SK-N-SH (cell line): Measurements from ENCODE around the gene PLPP2. TPM values are rescaled to one million over a fixed set of nuclear protein-coding genes. Genes with fewer than 3 reads are reported as not detected.

Experiments used
- CTCF ChIA-PET: fragments of 300-600, 350-600 bp; formaldehyde crosslinking; extraction: SDS; loops from one replicate; lab custom pipeline; 2021; lab: Yijun Ruan, JAX
- POLR2A ChIA-PET: fragments of 350-600 bp; sonication (Branson Sonifier 250); formaldehyde crosslinking; extraction: SDS; loops from one replicate; lab custom pipeline; 2020; ENCODE audit warnings: antibody characterized with exemption, inconsistent platforms; lab: Yijun Ruan, JAX
- DNase-seq: peaks from one replicate; pipeline ENCODE4 v3.0.0; 2012
- H2AFZ ChIP-seq: fragments of 200-600 bp; sonication (generic); 2 replicates; pipeline ENCODE4 v1.8.1; 2016; ENCODE audit warnings: antibody characterized with exemption, mild to moderate bottlenecking, low read depth
- H3F3A ChIP-seq: fragments of 200-600 bp; sonication (generic); replicated peaks from 2 replicates; pipeline ENCODE3; 2016; ENCODE audit warnings: antibody characterized with exemption, mild to moderate bottlenecking; ENCODE audit not compliant: insufficient read depth
- H3K27ac ChIP-seq, 2 experiments: fragments of 200-500 bp in 1 of 2; fragments of 200-600 bp in 1 of 2; sonication (Bioruptor generic) in 1 of 2; sonication (generic), shearing (Covaris generic) in 1 of 2; 2 replicates each; pipeline versions ENCODE4 v1.5.1 to v1.6.1; 2014 to 2016; ENCODE audit warnings: low read depth in 2 of 2, inconsistent platforms in 1 of 2, low read length in 1 of 2, mild to moderate bottlenecking in 1 of 2, mixed read lengths in 1 of 2
- H3K27me3 ChIP-seq: fragments of 200-600 bp; sonication (generic), shearing (Covaris generic); 2 replicates; pipeline ENCODE4 v1.6.1; 2016; ENCODE audit warnings: mixed run types; ENCODE audit not compliant: insufficient read depth
- H3K36me3 ChIP-seq, 2 experiments: fragments of 200-500 bp in 1 of 2; fragments of 200-600 bp in 1 of 2; sonication (Bioruptor generic) in 1 of 2; sonication (generic) in 1 of 2; replicated peaks in 1 of 2; 2 replicates each; pipeline versions ENCODE3 to v1.5.1; 2014 to 2016; ENCODE audit warnings: low read length in 1 of 2, mild to moderate bottlenecking in 1 of 2; ENCODE audit not compliant: insufficient read depth in 2 of 2, control insufficient read depth in 1 of 2
- H3K4me1 ChIP-seq, 2 experiments: fragments of 200-500 bp in 1 of 2; fragments of 200-600 bp in 1 of 2; sonication (Bioruptor generic) in 1 of 2; sonication (generic), shearing (Covaris generic) in 1 of 2; 2 replicates each; pipeline versions ENCODE4 v1.5.1 to v1.6.1; 2014 to 2016; ENCODE audit warnings: low read depth in 1 of 2, low read length in 1 of 2, mixed run types in 1 of 2; ENCODE audit not compliant: insufficient read depth in 2 of 2, control insufficient read depth in 1 of 2
- H3K4me2 ChIP-seq: fragments of 200-600 bp; sonication (generic), shearing (Covaris generic); 2 replicates; pipeline ENCODE4 v1.6.1; 2017; ENCODE audit warnings: mixed run types
- H3K4me3 ChIP-seq, 2 experiments: fragments of 200-500 bp in 1 of 2; fragments of 200-600 bp in 1 of 2; sonication (Bioruptor generic) in 1 of 2; sonication (generic), shearing (Covaris generic) in 1 of 2; 2 replicates each; pipeline versions ENCODE4 v1.5.1 to v1.8.1; 2014 to 2016; ENCODE audit warnings: low read depth in 2 of 2, inconsistent platforms in 1 of 2, low read length in 1 of 2, mild to moderate bottlenecking in 1 of 2, mixed read lengths in 1 of 2, moderate library complexity in 1 of 2
- H3K79me2 ChIP-seq: fragments of 200-600 bp; sonication (generic); 2 replicates; pipeline ENCODE4 v1.8.1; 2017; ENCODE audit warnings: mild to moderate bottlenecking; ENCODE audit not compliant: insufficient read depth
- H3K9ac ChIP-seq: fragments of 200-600 bp; sonication (generic); 2 replicates; pipeline ENCODE4 v1.6.1; 2017; ENCODE audit warnings: mixed run types
- H3K9me2 ChIP-seq: fragments of 200-600 bp; sonication (generic); 2 replicates; pipeline ENCODE4 v1.6.1; 2017; ENCODE audit warnings: mixed run types
- H3K9me3 ChIP-seq: fragments of 200-600 bp; sonication (generic); 2 replicates; pipeline ENCODE4 v1.6.1; 2017; ENCODE audit warnings: mixed run types, mild to moderate bottlenecking, moderate library complexity
- H4K20me1 ChIP-seq: fragments of 200-600 bp; sonication (generic); 2 replicates; pipeline ENCODE4 v1.6.1; 2017; ENCODE audit warnings: mild to moderate bottlenecking, mixed run types; ENCODE audit not compliant: insufficient read depth
- CHD2 ChIP-seq: fragments of 150-350 bp; IDR thresholded peaks from 2 replicates; pipeline ENCODE4 v1.6.1; 2018; ENCODE audit warnings: low read length; ENCODE audit not compliant: partially characterized antibody
- EZH2phosphoT487 ChIP-seq: fragments of 200-600 bp; sonication (generic); IDR thresholded peaks from 2 replicates; pipeline ENCODE4 v1.6.1; 2017; ENCODE audit warnings: low read depth, mixed run types, mild to moderate bottlenecking, antibody characterized with exemption, moderate library complexity, borderline replicate concordance
- FOSL2 ChIP-seq: IDR thresholded peaks from 2 replicates; pipeline ENCODE4 v1.4.0; 2012; ENCODE audit warnings: low read depth, mild to moderate bottlenecking, moderate library complexity, borderline replicate concordance
- GATA2 ChIP-seq: sonication (generic); formaldehyde crosslinking; IDR thresholded peaks from 2 replicates; pipeline ENCODE4 v1.5.0; 2020; ENCODE audit warnings: mild to moderate bottlenecking, missing genetic modification reagents
- MEF2A ChIP-seq: IDR thresholded peaks from 2 replicates; pipeline ENCODE4 v1.4.0; 2012; ENCODE audit warnings: low read depth, borderline replicate concordance
- NRF1 ChIP-seq: IDR thresholded peaks from 2 replicates; pipeline ENCODE4 v1.6.1; 2012; ENCODE audit warnings: low read depth, mild to moderate bottlenecking, low read length
- RAD21 ChIP-seq: IDR thresholded peaks from 2 replicates; pipeline ENCODE4 v1.6.1; 2012; ENCODE audit warnings: mild to moderate bottlenecking, low read length
- RCOR1 ChIP-seq: fragments of 150-350 bp; IDR thresholded peaks from 2 replicates; pipeline ENCODE4 v1.6.1; 2017; ENCODE audit warnings: antibody characterized with exemption, low read length
- RFX5 ChIP-seq: IDR thresholded peaks from 2 replicates; pipeline ENCODE4 v1.6.1; 2012; ENCODE audit warnings: mild to moderate bottlenecking, improper control_type of control experiment, low read length
- SIN3A ChIP-seq: IDR thresholded peaks from 2 replicates; pipeline ENCODE4 v1.6.1; 2012; ENCODE audit warnings: low read depth, mild to moderate bottlenecking, low read length, moderate library complexity, borderline replicate concordance
- TAF1 ChIP-seq: IDR thresholded peaks from 2 replicates; pipeline ENCODE4 v1.6.1; 2012; ENCODE audit warnings: low read depth, mild to moderate bottlenecking, low read length, moderate library complexity, borderline replicate concordance
- WGBS: methylation state at CpG from one replicate; pipeline ENCODE4 v1.1.6; 2017; ENCODE audit warnings: low lambda C conversion rate; 5-methylcytosine and 5-hydroxymethylcytosine counted together
- polyA plus RNA-seq, 3 experiments: library from polyadenylated mRNA; depleted of rRNA; stranded (reverse); fragments of >200 nt; gene quantifications; 2 replicates each; pipeline ENCODE4 v1.2.3, GENCODE V29; 2012
- TF ChIP-seq, protein P1 (sequence below): IDR thresholded peaks from 2 replicates; pipeline ENCODE4 v1.6.1; 2012; ENCODE audit warnings: mild to moderate bottlenecking, low read depth, low read length, moderate library complexity
- TF ChIP-seq, protein P2 (sequence below): IDR thresholded peaks from 2 replicates; pipeline ENCODE4; 2012
- TF ChIP-seq, protein P3 (sequence below): IDR thresholded peaks from 2 replicates; pipeline ENCODE4 v1.4.0; 2012; ENCODE audit warnings: low read depth, borderline replicate concordance

The PLPP2 gene
- polyA plus RNA-seq, 1 of the 3 experiments (the other 2 are of a cell fraction) = 33.6 TPM

DNA sequence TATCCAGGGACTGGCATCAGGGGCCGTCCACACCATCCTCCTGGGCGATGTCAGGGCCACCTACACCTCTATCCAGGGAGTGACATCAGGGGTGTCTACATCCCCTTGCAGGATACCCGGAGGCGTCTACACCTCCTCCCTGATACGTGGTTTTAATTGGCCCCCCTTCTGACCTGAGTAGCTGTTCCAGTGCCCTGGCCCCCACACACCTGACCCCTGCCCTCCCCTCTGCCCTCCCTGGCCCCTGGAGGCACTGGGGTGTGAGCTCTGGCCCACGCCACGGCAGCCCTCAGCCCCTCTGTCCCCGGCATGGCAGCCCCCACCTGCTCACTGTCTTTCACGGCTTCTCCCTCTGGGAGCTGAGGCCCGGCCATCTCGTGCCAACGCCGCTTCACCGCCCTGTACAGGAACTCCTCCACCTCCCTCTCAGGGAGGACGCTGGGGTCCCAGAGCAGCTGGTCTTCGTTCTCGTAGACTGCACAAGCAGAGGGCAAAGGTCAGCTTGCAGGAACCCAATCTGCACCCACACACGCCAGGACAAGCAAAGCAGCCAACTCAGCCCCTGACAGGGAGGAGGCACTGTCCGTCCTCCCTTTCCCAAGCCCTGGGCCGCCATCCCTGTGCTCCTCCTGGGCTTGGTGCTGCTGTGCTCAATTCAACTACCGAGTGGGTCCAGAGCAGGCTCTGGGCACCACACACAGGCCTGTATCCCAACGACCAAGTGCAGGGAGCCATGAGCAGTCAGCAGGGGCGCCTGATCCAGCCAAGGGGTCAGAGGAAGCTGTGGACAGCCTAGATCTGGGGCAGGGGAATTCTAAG, 22.2 kb upstream of the PLPP2 start:
- no peak overlapping the region for H2AFZ ChIP-seq
- H4K20me1 ChIP-seq = peaks cover 3% of the 10 kb centered on the region; the same call in 1 of the 2 replicates
- no peak overlapping the region for H3K27ac ChIP-seq
- no peak overlapping the region for H3K9ac ChIP-seq
- DNase-seq = no peak
- no peak overlapping the region for H3K4me3 ChIP-seq
- H3K9me3 ChIP-seq = no peaks in the 10 kb centered on the region
- no peak overlapping the region for H3K4me2 ChIP-seq
- ChIA-PET CTCF (interaction anchor here (1.1 to 1.5 kb wide), 3 partner anchors 9 to 182 kb away, joined by 3 read pairs; no protein-coding TSS in a partner anchor), POLR2A (interaction anchor here (0.8 kb wide), 1 partner anchor 32 kb away, joined by 3 read pairs; no protein-coding TSS in a partner anchor)
- no peaks in the 10 kb centered on the region for H3K27me3 ChIP-seq
- no peaks in the 10 kb centered on the region for H3K9me2 ChIP-seq
- TF ChIP-seq EZH2phosphoT487 = no peak
- no peak for TF ChIP-seq TAF1
- TF ChIP-seq, protein P1, sequence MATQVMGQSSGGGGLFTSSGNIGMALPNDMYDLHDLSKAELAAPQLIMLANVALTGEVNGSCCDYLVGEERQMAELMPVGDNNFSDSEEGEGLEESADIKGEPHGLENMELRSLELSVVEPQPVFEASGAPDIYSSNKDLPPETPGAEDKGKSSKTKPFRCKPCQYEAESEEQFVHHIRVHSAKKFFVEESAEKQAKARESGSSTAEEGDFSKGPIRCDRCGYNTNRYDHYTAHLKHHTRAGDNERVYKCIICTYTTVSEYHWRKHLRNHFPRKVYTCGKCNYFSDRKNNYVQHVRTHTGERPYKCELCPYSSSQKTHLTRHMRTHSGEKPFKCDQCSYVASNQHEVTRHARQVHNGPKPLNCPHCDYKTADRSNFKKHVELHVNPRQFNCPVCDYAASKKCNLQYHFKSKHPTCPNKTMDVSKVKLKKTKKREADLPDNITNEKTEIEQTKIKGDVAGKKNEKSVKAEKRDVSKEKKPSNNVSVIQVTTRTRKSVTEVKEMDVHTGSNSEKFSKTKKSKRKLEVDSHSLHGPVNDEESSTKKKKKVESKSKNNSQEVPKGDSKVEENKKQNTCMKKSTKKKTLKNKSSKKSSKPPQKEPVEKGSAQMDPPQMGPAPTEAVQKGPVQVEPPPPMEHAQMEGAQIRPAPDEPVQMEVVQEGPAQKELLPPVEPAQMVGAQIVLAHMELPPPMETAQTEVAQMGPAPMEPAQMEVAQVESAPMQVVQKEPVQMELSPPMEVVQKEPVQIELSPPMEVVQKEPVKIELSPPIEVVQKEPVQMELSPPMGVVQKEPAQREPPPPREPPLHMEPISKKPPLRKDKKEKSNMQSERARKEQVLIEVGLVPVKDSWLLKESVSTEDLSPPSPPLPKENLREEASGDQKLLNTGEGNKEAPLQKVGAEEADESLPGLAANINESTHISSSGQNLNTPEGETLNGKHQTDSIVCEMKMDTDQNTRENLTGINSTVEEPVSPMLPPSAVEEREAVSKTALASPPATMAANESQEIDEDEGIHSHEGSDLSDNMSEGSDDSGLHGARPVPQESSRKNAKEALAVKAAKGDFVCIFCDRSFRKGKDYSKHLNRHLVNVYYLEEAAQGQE = no peak
- TF ChIP-seq RAD21 = no peak
- TF ChIP-seq, protein P2, sequence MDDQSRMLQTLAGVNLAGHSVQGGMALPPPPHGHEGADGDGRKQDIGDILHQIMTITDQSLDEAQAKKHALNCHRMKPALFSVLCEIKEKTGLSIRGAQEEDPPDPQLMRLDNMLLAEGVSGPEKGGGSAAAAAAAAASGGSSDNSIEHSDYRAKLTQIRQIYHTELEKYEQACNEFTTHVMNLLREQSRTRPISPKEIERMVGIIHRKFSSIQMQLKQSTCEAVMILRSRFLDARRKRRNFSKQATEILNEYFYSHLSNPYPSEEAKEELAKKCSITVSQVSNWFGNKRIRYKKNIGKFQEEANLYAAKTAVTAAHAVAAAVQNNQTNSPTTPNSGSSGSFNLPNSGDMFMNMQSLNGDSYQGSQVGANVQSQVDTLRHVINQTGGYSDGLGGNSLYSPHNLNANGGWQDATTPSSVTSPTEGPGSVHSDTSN = no peak
- TF ChIP-seq NRF1 = no peak
- no peak for TF ChIP-seq MEF2A
- no peak for TF ChIP-seq SIN3A
- TF ChIP-seq, protein P3, sequence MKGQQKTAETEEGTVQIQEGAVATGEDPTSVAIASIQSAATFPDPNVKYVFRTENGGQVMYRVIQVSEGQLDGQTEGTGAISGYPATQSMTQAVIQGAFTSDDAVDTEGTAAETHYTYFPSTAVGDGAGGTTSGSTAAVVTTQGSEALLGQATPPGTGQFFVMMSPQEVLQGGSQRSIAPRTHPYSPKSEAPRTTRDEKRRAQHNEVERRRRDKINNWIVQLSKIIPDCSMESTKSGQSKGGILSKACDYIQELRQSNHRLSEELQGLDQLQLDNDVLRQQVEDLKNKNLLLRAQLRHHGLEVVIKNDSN = no peak
- no peaks in the 10 kb centered on the region for H3K4me1 ChIP-seq
- H3K36me3 ChIP-seq = peaks cover 26 to 32% of the 10 kb centered on the region in 2 experiments
- peaks cover 28% of the 10 kb centered on the region for H3K79me2 ChIP-seq
- H3F3A ChIP-seq = no peaks in the 10 kb centered on the region
- 98% methylated on average over 21 of the region's 23 CpGs for WGBS

DNA sequence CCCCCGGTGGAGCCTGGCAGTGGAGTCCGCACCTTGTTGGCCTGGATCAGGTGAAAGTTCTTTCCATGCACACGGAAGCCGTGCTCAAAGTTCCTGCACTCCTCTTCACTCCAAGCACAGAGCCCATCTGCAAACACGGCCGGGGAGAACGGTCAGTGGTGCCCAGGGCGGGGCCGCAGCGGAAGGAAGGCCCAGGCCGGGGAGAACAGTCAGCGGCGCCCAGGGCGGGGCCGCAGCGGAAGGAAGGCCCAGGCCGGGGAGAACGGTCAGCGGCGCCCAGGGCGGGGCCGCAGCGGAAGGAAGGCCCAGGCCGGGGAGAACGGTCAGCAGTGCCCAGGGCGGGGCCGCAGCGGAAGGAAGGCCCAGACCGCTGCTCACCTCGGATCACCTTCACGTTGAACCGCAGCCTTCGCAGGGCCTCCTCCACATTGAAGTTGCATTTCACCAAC, 20.6 kb upstream of the PLPP2 start:
- POLR2A ChIA-PET = no interaction called here
- no peaks in the 10 kb centered on the region for H3K4me1 ChIP-seq
- H3K36me3 ChIP-seq = peaks cover 16 to 46% of the 10 kb centered on the region in 2 experiments
- no peak overlapping the region for H3K4me2 ChIP-seq
- no peaks in the 10 kb centered on the region for H3K9me3 ChIP-seq
- no peaks in the 10 kb centered on the region for H3K27me3 ChIP-seq
- CTCF ChIA-PET = no interaction called here
- peaks cover 16% of the 10 kb centered on the region for H3K79me2 ChIP-seq
- peaks cover 3% of the 10 kb centered on the region; the same call in 1 of the 2 replicates for H4K20me1 ChIP-seq
- no peak for TF ChIP-seq NRF1
- TF ChIP-seq CHD2 = no peak
- TF ChIP-seq, protein P3 = no peak
- TF ChIP-seq RFX5 = no peak
- TF ChIP-seq RCOR1 = no peak
- no peak for TF ChIP-seq SIN3A
- no peak for TF ChIP-seq GATA2
- TF ChIP-seq FOSL2 = no peak
- WGBS = 96% methylated on average over 21 of the region's 33 CpGs
- H3F3A ChIP-seq = no peaks in the 10 kb centered on the region
- no peaks in the 10 kb centered on the region for H3K9me2 ChIP-seq
- H3K27ac ChIP-seq = no peak overlapping the region
- no peak for DNase-seq
- no peak overlapping the region for H3K4me3 ChIP-seq
- no peak overlapping the region for H3K9ac ChIP-seq
- H2AFZ ChIP-seq = no peak overlapping the region
